Ascending aorta (tissue), 2 donors: ENCODE measurements around the gene CLCN2. TPM values are rescaled to one million over a fixed set of nuclear protein-coding genes. Genes with fewer than 3 reads are reported as not detected.

Experiments used
- DNase-seq, 2 donors: peaks; one replicate each; pipeline ENCODE4 v3.0.0-alpha.2; 2019; ENCODE audit warnings: low spot score in 2 of 2
- H3K27ac ChIP-seq, 2 donors: fragments of 200-600 bp; sonication (generic); one replicate each; pipeline ENCODE4 v1.5.1; 2016 to 2017; ENCODE audit warnings: mild to moderate bottlenecking in 1 of 2
- H3K27me3 ChIP-seq: fragments of 200-600 bp; sonication (generic); one replicate; pipeline ENCODE4 v1.5.1; 2017
- H3K36me3 ChIP-seq, 2 donors: fragments of 200-600 bp; sonication (generic); one replicate each; pipeline ENCODE4 v1.5.1; 2016
- H3K4me1 ChIP-seq, 2 donors: fragments of 200-600 bp; sonication (generic); one replicate each; pipeline ENCODE4 v1.5.1; 2016 to 2017; ENCODE audit warnings: mild to moderate bottlenecking in 1 of 2
- H3K4me3 ChIP-seq, 2 donors: fragments of 200-600 bp; sonication (generic); one replicate each; pipeline ENCODE4 v1.5.1; 2016 to 2017; ENCODE audit warnings: mild to moderate bottlenecking in 1 of 2
- H3K9me3 ChIP-seq, 2 donors: fragments of 200-600 bp; sonication (generic); one replicate each; pipeline ENCODE4 v1.5.1; 2016
- intact Hi-C: fragments of 100-400 bp; cut with DNase I; formaldehyde crosslinking; loops from one replicate; pipeline ENCODE4 v1.15.1; 2023
- total RNA-seq: library from RNA; depleted of rRNA; stranded (reverse); fragments of >200 nt; gene quantifications from one replicate; pipeline ENCODE4 v1.1.0, GENCODE V29; 2016
- TF ChIP-seq, protein P1 (sequence below), 3 experiments: fragments of 200-600 bp in 2 of 3; fragments of 450-650 bp in 1 of 3; sonication (generic) in 2 of 3; IDR thresholded peaks; one replicate each; pipeline ENCODE4 v1.5.1; 2016 to 2019; ENCODE audit warnings: antibody characterized with exemption in 3 of 3, mild to moderate bottlenecking in 1 of 3, moderate library complexity in 1 of 3

Gene CLCN2
- total RNA-seq, 1 donor from 2014 or later, result 31.2 TPM

DNA sequence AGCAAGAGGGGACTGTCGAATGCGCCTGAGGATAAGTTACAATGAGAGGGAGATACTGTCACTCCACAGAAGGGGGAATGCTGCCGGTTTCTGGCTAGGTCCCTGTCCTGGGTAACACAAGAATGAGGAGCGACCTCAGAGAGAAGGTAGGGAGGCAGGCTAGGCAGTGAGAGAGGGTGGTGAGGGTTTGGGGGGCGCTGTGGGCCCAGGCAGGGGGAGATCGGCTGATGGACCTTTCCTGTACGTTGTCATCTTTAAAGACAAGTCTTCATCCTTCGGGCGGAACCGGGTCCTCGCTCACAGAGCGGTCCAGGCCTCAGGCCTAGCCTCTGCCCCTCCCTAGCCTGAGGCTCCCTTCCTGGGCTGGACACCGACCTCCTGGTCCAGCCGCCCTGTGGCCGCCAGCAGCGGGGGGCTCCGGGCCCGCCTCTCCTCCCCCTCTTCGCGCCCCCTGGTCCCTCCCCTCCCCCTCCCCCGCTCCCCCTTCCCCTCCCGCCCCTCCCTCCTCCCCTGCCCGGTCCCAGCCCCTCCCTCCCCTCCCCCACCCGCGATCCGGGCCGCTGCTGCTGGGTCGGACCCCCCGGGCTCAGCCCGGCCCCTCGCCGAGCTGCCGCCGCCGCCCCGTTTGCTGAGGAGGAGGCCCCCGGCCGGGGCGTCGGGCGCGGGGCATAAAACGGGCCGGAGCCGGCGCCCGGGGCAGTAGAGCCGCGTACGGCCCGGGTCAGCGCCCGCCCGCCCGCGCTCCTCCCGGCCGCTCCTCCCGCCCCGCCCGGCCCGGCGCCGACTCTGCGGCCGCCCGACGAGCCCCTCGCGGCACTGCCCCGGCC lies 18.2 kb upstream of the CLCN2 start, which contains the start of gene CHRD:
TSS of gene CHRD (plus strand) at position 697 of the 827 bp plus-strand sequence. CDS start 265 bp downstream, outside the sequence.
- no peaks in the 10 kb centered on the region for H3K9me3 ChIP-seq
- DNase-seq, result no peak
- no peaks in the 10 kb centered on the region for H3K27me3 ChIP-seq
- peak within 1 kb of the TSS; percentile 36 to 69 for H3K27ac ChIP-seq
- intact Hi-C loops, result no loop called here
- peaks cover 0 to 11% of the 10 kb centered on the region in 2 donors for H3K4me1 ChIP-seq
- TF ChIP-seq, protein P1, sequence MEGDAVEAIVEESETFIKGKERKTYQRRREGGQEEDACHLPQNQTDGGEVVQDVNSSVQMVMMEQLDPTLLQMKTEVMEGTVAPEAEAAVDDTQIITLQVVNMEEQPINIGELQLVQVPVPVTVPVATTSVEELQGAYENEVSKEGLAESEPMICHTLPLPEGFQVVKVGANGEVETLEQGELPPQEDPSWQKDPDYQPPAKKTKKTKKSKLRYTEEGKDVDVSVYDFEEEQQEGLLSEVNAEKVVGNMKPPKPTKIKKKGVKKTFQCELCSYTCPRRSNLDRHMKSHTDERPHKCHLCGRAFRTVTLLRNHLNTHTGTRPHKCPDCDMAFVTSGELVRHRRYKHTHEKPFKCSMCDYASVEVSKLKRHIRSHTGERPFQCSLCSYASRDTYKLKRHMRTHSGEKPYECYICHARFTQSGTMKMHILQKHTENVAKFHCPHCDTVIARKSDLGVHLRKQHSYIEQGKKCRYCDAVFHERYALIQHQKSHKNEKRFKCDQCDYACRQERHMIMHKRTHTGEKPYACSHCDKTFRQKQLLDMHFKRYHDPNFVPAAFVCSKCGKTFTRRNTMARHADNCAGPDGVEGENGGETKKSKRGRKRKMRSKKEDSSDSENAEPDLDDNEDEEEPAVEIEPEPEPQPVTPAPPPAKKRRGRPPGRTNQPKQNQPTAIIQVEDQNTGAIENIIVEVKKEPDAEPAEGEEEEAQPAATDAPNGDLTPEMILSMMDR (IDR thresholded peaks at IDR 0.05), result no peak
- H3K36me3 ChIP-seq, result no peaks in the 10 kb centered on the region
- H3K4me3 ChIP-seq, result peak within 1 kb of the TSS; percentile 75 to 77

DNA sequence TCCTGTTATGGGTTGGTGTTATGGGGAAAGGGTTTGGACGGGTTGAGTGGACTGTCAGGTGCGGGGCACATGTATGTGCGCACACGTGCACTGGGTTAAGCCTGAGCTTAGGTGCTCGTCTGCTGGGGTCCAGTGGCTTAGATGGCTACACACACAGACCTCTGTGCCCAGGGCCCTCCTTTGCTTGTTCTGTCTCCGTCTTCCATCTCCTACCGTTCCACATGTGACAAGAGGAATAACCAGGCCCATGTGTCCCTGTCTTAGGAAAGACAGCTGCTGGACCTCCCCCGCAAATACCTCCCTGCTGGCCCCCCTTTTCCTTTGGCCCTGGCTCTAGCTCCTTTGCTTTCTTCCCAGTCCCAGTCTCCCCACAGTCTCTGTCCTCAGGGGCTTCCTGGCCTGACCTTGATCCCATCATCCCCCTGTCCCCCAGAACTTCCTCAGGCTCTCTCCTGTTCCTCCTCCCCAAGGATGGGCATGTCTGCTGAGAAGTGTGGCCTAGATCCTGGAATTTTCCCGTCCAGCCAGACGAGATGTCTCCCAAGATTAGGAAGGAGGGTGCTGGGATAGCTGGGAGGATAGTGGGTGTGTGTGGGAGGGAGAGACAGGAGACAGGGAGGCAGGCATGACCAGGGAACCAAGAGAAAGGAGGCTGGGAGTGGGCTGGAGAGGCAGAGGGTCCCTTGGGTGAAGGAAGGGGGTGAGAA lies 17.4 kb upstream of the CLCN2 start:
- Histone ChIP-seq H3K9me3 (no peaks in the 10 kb centered on the region), H3K27me3 (no peaks in the 10 kb centered on the region), H3K4me1 (peaks cover 0 to 11% of the 10 kb centered on the region in 2 donors), H3K4me3 (no peak overlapping the region), H3K36me3 (no peaks in the 10 kb centered on the region), H3K27ac (peak overlapping the region in 1 of 2 donors; percentile 69)
- TF ChIP-seq, protein P1 (IDR thresholded peaks at IDR 0.05), result no peak
- no peak for DNase-seq
- intact Hi-C loops, result no loop called here

DNA sequence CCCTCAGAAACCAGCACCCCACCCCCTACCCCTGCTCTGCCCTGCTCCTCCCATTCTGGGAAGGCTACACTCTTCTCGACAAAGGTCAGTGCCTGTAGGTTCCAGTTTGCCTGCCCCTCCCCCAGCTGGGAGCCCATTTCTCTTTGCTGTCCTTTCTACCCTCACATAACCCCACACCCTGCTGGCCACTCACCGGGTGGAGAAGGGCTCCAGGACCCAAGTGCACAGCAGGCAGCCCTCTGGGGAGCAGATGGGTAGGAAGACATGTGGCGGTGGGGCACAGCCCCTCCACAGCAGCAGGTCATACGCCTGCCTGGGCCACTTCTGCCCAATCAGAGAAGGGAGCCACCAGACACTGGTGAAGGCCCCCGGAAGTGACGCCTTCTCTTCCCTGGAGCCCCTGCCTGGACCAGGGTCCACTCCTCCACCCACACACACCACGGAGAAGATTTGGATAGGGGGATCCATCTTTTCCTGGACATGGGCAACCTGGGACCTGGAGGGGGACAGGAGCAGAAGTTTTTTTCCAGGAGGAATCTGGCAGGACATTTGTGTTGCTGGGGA lies 16.6 kb upstream of the CLCN2 start, which contains the start of gene THPO:
TSS of gene THPO (minus strand) at position 326 of the 564 bp plus-strand sequence. CDS start 1,948 bp downstream, outside the sequence.
- Histone ChIP-seq H3K27ac (peak within 1 kb of the TSS in 1 of 2 donors; percentile 69), H3K4me3 (no peak within 1 kb of the TSS), H3K9me3 (no peaks in the 10 kb centered on the region), H3K36me3 (no peaks in the 10 kb centered on the region), H3K4me1 (peaks cover 0 to 11% of the 10 kb centered on the region in 2 donors), H3K27me3 (no peaks in the 10 kb centered on the region)
- TF ChIP-seq, protein P1 (IDR thresholded peaks at IDR 0.05), result no peak
- no peak for DNase-seq
- intact Hi-C loops, result no loop called here

DNA sequence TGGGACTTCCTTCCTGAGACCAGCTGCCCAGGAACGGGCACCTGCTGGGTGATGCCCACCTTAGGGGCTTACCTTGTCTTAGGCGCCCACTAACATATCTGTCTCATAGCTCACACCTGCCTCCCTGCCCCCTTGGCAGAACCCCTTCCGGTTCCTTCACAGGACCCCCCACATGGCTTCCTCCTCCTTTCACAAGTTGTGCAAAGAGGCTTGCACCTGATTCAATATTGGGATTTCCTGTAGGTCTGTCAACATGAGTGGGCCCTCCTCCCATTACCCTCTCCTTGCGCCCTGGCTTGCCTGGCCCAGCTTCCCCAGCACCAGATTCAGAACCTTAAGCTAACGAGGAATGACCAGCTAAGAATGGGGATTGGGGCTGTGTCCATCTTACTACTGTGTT lies 16.0 kb upstream of the CLCN2 start:
- Histone ChIP-seq H3K27ac (no peak overlapping the region), H3K4me1 (peaks cover 0 to 11% of the 10 kb centered on the region in 2 donors), H3K27me3 (no peaks in the 10 kb centered on the region), H3K9me3 (no peaks in the 10 kb centered on the region), H3K36me3 (no peaks in the 10 kb centered on the region), H3K4me3 (no peak overlapping the region)
- TF ChIP-seq, protein P1 (IDR thresholded peaks at IDR 0.05), result no peak
- intact Hi-C loops, result no loop called here
- no peak for DNase-seq

DNA sequence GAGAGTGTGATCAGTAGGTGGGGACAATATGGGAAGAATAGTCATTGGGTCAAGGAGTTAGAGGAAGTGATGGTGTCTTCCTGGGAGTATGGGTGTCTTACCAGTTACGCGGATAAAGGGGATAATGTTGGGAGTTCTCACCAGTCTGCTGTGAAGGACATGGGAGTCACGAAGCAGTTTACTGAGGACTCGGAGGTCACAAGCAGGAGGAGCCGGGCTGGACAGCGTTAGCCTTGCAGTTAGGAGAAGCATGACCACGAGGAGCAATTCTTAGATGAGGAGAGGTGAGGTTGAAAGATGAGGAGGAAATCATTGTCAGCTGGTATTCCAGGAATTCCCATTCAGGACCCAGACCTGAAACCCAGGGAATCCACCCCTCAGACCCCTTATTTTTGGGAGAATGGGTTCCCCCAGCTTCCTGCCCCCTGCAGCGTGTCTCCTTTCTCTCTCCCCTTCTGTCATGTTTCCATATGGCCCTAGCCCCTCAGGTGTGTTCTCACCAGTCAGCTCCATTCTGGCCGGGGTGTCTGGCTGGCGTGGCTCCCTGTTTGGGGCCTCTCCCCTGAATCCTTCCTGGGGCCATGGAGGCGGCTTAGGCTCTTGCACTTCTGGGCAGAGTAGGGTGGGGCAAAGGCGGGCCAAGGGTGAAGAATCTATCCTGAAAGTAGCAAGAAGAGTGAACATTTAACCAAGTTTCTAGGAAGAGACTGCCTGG lies 14.5 kb upstream of the CLCN2 start:
- no peak for DNase-seq

More for the DNA sequence above, 14.5 kb upstream of the CLCN2 start:
- H3K27me3 ChIP-seq, result no peaks in the 10 kb centered on the region
- intact Hi-C loops, result no loop called here
- no peaks in the 10 kb centered on the region for H3K36me3 ChIP-seq
- TF ChIP-seq, protein P1 (IDR thresholded peaks at IDR 0.05), result no peak
- H3K9me3 ChIP-seq, result no peaks in the 10 kb centered on the region
- peaks cover 0 to 4% of the 10 kb centered on the region in 2 donors for H3K4me1 ChIP-seq
- no peak overlapping the region for H3K4me3 ChIP-seq
- H3K27ac ChIP-seq, result no peak overlapping the region
